Nephron progenitor cell (in vitro differentiated cells): ENCODE results near the gene HDAC9.

Experiments
- DNase-seq: peaks from one replicate; pipeline ENCODE4 v3.0.0; 2021
- H3K27ac Mint-ChIP-seq: 2 replicates; pipeline ENCODE4 v1.8.0; 2021; ENCODE audit warnings: mild to moderate bottlenecking, moderate library complexity, mixed read lengths
- H3K27me3 Mint-ChIP-seq: 2 replicates; pipeline ENCODE4 v1.8.0; 2021; ENCODE audit warnings: mild to moderate bottlenecking, low read depth, mixed read lengths; ENCODE audit not compliant: poor library complexity
- H3K36me3 Mint-ChIP-seq: 2 replicates; pipeline ENCODE4 v1.8.0; 2021; ENCODE audit warnings: low read depth, mixed read lengths
- H3K4me1 Mint-ChIP-seq: 2 replicates; pipeline ENCODE4 v1.8.0; 2021; ENCODE audit warnings: mixed read lengths
- H3K4me3 Mint-ChIP-seq: 2 replicates; pipeline ENCODE4 v1.8.0; 2021; ENCODE audit warnings: mild to moderate bottlenecking, moderate library complexity, mixed read lengths
- H3K9me3 Mint-ChIP-seq: 2 replicates; pipeline ENCODE4 v1.8.0; 2021; ENCODE audit warnings: mild to moderate bottlenecking, moderate library complexity, mixed read lengths
- TF ChIP-seq, protein P1 (sequence below): fragments of 200-600 bp; sonication (generic); IDR thresholded peaks from 2 replicates; pipeline ENCODE4 v1.5.0; 2021; ENCODE audit warnings: antibody characterized with exemption

Gene HDAC9

DNA sequence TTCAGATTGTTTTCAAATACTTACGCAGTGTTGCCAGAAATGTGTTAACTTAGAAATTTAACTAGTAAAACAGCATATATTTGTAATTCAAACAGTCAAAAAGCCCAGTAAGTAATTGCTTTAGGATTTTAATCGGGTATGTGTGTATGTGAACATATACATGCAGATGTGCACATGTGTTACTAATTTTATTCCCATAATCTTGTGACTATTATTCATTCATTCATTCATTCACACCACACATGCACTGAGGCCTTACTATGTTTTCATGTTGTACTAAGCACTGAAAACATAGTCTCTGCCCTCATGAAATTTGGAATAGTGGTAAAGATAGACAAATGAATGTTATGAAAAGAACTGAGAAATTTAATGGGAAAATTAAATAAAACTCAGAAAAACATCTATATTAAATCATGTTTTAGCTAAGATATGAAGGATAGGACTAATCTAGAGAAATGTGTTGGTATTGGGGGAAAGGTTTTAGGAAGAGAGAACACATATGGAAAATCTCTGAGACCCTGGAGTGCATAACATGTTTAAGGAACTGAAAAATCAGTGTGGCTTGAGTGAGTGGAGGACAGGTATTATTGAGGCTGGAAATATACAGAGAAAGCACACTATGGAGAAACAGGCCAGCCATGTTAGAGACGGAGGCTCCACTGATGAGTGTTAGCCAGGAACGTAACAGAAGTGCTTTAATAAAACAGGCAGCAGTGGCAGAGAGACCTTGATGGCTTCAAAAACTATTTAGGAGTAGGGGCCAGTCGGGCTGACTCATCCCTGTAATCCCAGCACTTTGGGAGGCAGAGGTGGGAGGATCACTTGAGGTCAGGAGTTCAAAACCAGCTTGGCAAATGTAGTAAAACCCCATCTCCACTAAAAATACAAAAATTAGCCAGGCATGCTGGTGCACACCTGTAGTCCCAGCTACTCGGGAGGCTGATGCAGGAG, 80.3 kb downstream of the HDAC9 start:
- TF ChIP-seq, protein P1, sequence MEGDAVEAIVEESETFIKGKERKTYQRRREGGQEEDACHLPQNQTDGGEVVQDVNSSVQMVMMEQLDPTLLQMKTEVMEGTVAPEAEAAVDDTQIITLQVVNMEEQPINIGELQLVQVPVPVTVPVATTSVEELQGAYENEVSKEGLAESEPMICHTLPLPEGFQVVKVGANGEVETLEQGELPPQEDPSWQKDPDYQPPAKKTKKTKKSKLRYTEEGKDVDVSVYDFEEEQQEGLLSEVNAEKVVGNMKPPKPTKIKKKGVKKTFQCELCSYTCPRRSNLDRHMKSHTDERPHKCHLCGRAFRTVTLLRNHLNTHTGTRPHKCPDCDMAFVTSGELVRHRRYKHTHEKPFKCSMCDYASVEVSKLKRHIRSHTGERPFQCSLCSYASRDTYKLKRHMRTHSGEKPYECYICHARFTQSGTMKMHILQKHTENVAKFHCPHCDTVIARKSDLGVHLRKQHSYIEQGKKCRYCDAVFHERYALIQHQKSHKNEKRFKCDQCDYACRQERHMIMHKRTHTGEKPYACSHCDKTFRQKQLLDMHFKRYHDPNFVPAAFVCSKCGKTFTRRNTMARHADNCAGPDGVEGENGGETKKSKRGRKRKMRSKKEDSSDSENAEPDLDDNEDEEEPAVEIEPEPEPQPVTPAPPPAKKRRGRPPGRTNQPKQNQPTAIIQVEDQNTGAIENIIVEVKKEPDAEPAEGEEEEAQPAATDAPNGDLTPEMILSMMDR, result no peak
- peak overlapping the region; percentile 55 for H3K27ac Mint-ChIP-seq

DNA sequence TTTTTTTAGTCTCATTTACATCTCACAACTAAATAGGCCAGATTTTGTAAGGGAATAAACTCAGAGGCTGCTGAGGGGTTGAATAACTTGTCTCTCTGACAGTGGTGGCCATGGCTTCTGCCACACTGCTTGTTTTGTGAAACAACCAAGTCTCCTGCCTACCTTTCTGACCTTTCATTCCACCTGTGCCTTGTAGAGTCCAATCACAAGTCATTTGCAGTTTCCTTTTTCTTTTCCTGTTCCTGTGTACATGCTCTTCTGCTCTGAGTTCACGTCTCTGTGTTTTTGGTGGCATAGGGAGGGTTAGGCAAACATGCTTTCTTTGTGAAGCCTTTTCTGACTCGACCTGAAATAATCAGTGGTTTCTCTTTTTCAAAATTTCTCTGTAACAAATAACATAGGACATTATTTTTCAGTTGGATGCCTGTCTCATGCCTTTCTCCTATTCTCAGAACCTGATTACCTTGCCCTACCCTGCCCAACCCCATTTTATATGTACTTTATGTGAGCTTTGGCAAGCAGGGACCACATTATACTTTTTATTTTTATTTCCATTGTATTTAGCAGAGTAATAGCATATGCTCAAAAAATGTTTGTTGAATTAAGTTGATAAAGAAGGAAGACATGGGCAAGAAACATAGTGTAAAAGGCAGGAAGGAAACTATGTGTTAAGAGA, 81.7 kb downstream of the HDAC9 start:
- no peaks in the 10 kb centered on the region for H3K27me3 Mint-ChIP-seq
- H3K9me3 Mint-ChIP-seq, result no peaks in the 10 kb centered on the region
- no peak overlapping the region for H3K4me3 Mint-ChIP-seq
- H3K27ac Mint-ChIP-seq, result no peak overlapping the region
- H3K36me3 Mint-ChIP-seq, result no peaks in the 10 kb centered on the region
- H3K4me1 Mint-ChIP-seq, result peaks cover 13% of the 10 kb centered on the region
- DNase-seq, result no peak
- TF ChIP-seq, protein P1, result no peak

More for the DNA sequence above, 80.3 kb downstream of the HDAC9 start:
- no peak for DNase-seq
- Mint-ChIP-seq H3K27me3 (no peaks in the 10 kb centered on the region), H3K4me1 (peaks cover 13% of the 10 kb centered on the region), H3K36me3 (no peaks in the 10 kb centered on the region), H3K4me3 (no peak overlapping the region), H3K9me3 (no peaks in the 10 kb centered on the region)

DNA sequence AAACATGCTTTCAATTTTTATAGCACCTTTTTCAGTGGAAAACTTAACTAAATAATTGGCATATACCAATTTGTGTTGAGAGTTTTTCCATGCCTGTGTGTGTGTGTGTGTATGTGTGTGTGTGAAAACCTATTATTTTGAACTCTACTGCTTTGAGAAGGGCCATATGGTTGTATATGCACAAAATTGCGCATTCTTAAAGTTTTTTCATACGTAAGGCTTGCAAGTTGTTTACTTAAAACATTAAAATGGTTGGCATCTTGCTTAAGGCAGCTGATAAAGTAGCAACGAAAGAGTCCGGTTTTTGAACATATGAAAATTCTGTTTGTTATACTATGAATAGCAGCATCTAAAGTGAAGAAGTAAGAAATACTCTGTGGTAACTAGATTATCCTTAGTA, 84.1 kb downstream of the HDAC9 start:
- H3K27ac Mint-ChIP-seq, result no peak overlapping the region
- H3K4me3 Mint-ChIP-seq, result no peak overlapping the region
- TF ChIP-seq, protein P1, result no peak
- no peak for DNase-seq
- H3K27me3 Mint-ChIP-seq, result no peaks in the 10 kb centered on the region
- peaks cover 10% of the 10 kb centered on the region for H3K4me1 Mint-ChIP-seq
- no peaks in the 10 kb centered on the region for H3K9me3 Mint-ChIP-seq
- no peaks in the 10 kb centered on the region for H3K36me3 Mint-ChIP-seq

DNA sequence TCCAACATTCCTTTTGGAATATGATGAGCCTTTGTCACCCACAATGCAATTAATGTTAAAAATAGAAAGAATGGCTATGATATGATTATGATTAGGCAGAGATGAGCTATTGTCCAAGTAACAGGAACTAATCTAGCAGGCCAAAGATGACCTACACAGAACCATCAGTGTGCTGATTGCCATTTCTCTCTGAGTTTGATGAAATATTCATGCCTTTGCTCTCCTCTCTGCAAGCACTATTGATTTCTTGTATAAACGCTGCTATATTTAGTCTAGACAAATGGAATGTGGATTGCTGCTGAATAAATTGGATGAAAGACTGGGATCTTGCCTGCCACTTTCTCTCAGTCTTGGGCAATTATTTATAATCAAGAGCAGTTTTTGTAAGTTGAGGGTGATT, 85.4 kb downstream of the HDAC9 start:
- Mint-ChIP-seq H3K27ac (no peak overlapping the region), H3K4me3 (no peak overlapping the region), H3K9me3 (no peaks in the 10 kb centered on the region), H3K4me1 (peaks cover 16% of the 10 kb centered on the region), H3K27me3 (no peaks in the 10 kb centered on the region), H3K36me3 (no peaks in the 10 kb centered on the region)
- TF ChIP-seq, protein P1, result no peak
- no peak for DNase-seq

DNA sequence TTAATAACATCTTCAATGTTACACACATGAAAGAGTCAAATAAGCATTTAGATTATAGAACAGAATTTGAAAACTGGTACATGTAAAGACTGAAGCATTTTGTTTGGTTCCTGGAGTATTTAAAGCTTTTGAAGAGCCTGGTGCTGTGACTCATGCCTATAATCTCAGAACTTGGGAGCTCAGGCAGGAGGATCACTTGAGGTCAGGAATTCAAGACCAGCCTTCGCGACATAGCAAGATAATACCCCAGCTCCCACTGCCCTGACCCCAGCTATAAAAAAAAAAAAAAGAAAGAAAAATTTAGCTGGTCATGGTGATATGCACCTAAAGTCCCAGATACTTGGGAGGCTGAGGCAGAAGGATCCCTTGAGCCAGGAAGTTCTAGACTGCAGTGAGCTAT, 87.8 kb downstream of the HDAC9 start:
- Mint-ChIP-seq H3K9me3 (no peaks in the 10 kb centered on the region), H3K27ac (no peak overlapping the region), H3K4me3 (no peak overlapping the region), H3K4me1 (peaks cover 9% of the 10 kb centered on the region), H3K27me3 (no peaks in the 10 kb centered on the region), H3K36me3 (no peaks in the 10 kb centered on the region)
- TF ChIP-seq, protein P1, result no peak
- DNase-seq, result no peak
